CD14-positive monocyte (primary cell): Measurements from ENCODE around the gene DTNBP1. TPM values are rescaled to one million over a fixed set of nuclear protein-coding genes. Genes with fewer than 3 reads are reported as not detected.

Source experiments
- DNase-seq, 3 donors: peaks; one replicate each; pipeline ENCODE4 v3.0.0-alpha.2; 2011 to 2022
- H2AFZ ChIP-seq: 2 replicates; pipeline ENCODE4 v1.6.0; 2012; ENCODE audit warnings: mild to moderate bottlenecking, low read depth, low read length, inconsistent platforms; ENCODE audit not compliant: insufficient read depth, poor library complexity, severe bottlenecking
- H3K27ac ChIP-seq, 2 donors: 1 replicate in 1 of 2; 2 replicates in 1 of 2; pipeline ENCODE4 v1.5.1; 2012 to 2013; ENCODE audit warnings: low read length in 2 of 2, control low read depth in 1 of 2, inconsistent platforms in 1 of 2, low read depth in 1 of 2, mild to moderate bottlenecking in 1 of 2
- H3K27me3 ChIP-seq, 2 donors: one replicate each; pipeline versions ENCODE4 v1.6.0 to v1.6.1; 2011 to 2013; ENCODE audit warnings: low read length in 2 of 2; ENCODE audit not compliant: control insufficient read depth in 2 of 2, insufficient read depth in 2 of 2
- H3K36me3 ChIP-seq, 2 donors: replicated peaks in 1 of 2; 1 replicate in 1 of 2; 2 replicates in 1 of 2; pipeline versions ENCODE4 v1.5.1 to v1.6.1; 2012 to 2013; ENCODE audit warnings: low read length in 2 of 2, control low read depth in 1 of 2, inconsistent platforms in 1 of 2, mild to moderate bottlenecking in 1 of 2; ENCODE audit not compliant: insufficient read depth in 2 of 2, control insufficient read depth in 1 of 2
- H3K4me1 ChIP-seq, 2 donors: 1 replicate in 1 of 2; 2 replicates in 1 of 2; pipeline versions ENCODE4 v1.5.1 to v1.6.1; 2012 to 2013; ENCODE audit warnings: low read length in 2 of 2, control low read depth in 1 of 2, inconsistent platforms in 1 of 2, mild to moderate bottlenecking in 1 of 2, moderate library complexity in 1 of 2; ENCODE audit not compliant: insufficient read depth in 2 of 2, control insufficient read depth in 1 of 2
- H3K4me2 ChIP-seq: replicated peaks from 2 replicates; pipeline ENCODE3; 2012; ENCODE audit warnings: low read length, moderate library complexity, mild to moderate bottlenecking; ENCODE audit not compliant: poor library complexity, severe bottlenecking; ENCODE audit errors: extremely low read depth
- H3K4me3 ChIP-seq, 3 experiments: fragments of 200-600 bp in 1 of 3; sonication (generic) in 1 of 3; replicated peaks in 1 of 3; 1 replicate in 2 of 3; 2 replicates in 1 of 3; pipeline ENCODE4 v1.5.1; 2011 to 2013; ENCODE audit warnings: low read length in 3 of 3, mild to moderate bottlenecking in 3 of 3, control low read depth in 2 of 3, low read depth in 2 of 3, inconsistent platforms in 1 of 3, moderate library complexity in 1 of 3
- H3K79me2 ChIP-seq: 2 replicates; pipeline ENCODE4 v1.6.0; 2012; ENCODE audit warnings: mild to moderate bottlenecking, control low read depth, inconsistent platforms, low read length, moderate library complexity; ENCODE audit not compliant: insufficient read depth
- H3K9ac ChIP-seq: 2 replicates; pipeline ENCODE4 v1.6.0; 2017; ENCODE audit warnings: low read length, mild to moderate bottlenecking; ENCODE audit not compliant: insufficient read depth, poor library complexity, severe bottlenecking
- H3K9me3 ChIP-seq, 2 donors: replicated peaks in 1 of 2; 1 replicate in 1 of 2; 2 replicates in 1 of 2; pipeline versions ENCODE4 v1.5.1 to v1.6.1; 2012 to 2013; ENCODE audit warnings: low read length in 2 of 2, control low read depth in 1 of 2; ENCODE audit not compliant: control insufficient read depth in 1 of 2, insufficient read depth in 1 of 2
- H4K20me1 ChIP-seq: 2 replicates; pipeline ENCODE4 v1.6.0; 2012; ENCODE audit warnings: mild to moderate bottlenecking, low read length, control low read depth, moderate library complexity; ENCODE audit not compliant: insufficient read depth
- H3K27ac Mint-ChIP-seq, 7 donors: one replicate each; pipeline ENCODE4 v1.8.0; 2020; ENCODE audit warnings: mild to moderate bottlenecking in 7 of 7, mixed read lengths in 7 of 7, moderate library complexity in 6 of 7, inconsistent platforms in 2 of 7
- H3K27me3 Mint-ChIP-seq, 3 donors: one replicate each; pipeline ENCODE4 v1.8.0; 2021 to 2022; ENCODE audit warnings: low read depth in 3 of 3, mild to moderate bottlenecking in 3 of 3, mixed read lengths in 3 of 3, moderate library complexity in 3 of 3, inconsistent platforms in 1 of 3
- H3K36me3 Mint-ChIP-seq, 2 donors: one replicate each; pipeline ENCODE4 v1.8.0; 2020; ENCODE audit warnings: mixed read lengths in 2 of 2, inconsistent platforms in 1 of 2, mild to moderate bottlenecking in 1 of 2
- H3K4me1 Mint-ChIP-seq: one replicate; pipeline ENCODE4 v1.8.0; 2020; ENCODE audit warnings: mild to moderate bottlenecking, mixed read lengths
- H3K4me3 Mint-ChIP-seq, 2 donors: one replicate each; pipeline ENCODE4 v1.8.0; 2020; ENCODE audit warnings: mild to moderate bottlenecking in 2 of 2, mixed read lengths in 2 of 2, moderate library complexity in 1 of 2
- H3K9me3 Mint-ChIP-seq, 7 donors: one replicate each; pipeline ENCODE4 v1.8.0; 2020 to 2022; ENCODE audit warnings: mixed read lengths in 7 of 7, mild to moderate bottlenecking in 6 of 7, moderate library complexity in 6 of 7, inconsistent platforms in 2 of 7
- WGBS: methylation state at CpG from one replicate; pipeline ENCODE4 v1.1.5; 2013; ENCODE audit warnings: missing lambda C conversion rate; ENCODE audit not compliant: insufficient coverage; 5-methylcytosine and 5-hydroxymethylcytosine counted together
- intact Hi-C, 2 donors: fragments of 100-400 bp; cut with micrococcal nuclease; formaldehyde crosslinking; loops; one replicate each; pipeline versions ENCODE4 v1.15.0 to v1.15.1; 2023
- polyA plus RNA-seq, 3 donors: library from polyadenylated mRNA; depleted of rRNA in 1 of 3; unstranded in 2 of 3; stranded (reverse) in 1 of 3; fragments of 300-500 nt in 2 of 3; fragments of >200 nt in 1 of 3; fragmentation: Illumina TruSeq in 2 of 3; gene quantifications; 1 replicate in 2 of 3; 2 replicates in 1 of 3; pipeline ENCODE4 v1.2.3, GENCODE V29; 2012 to 2021
- TF ChIP-seq, protein P1 (sequence below): fragments of 200-600 bp; IDR thresholded peaks from one replicate; pipeline ENCODE4 v1.8.0; 2022; ENCODE audit warnings: antibody characterized with exemption, mild to moderate bottlenecking

Gene DTNBP1
- polyA plus RNA-seq, 3 donors = 19.7 to 26.9 (median 20.5) TPM

- no peaks in the 10 kb centered on the region for H3K9me3 ChIP-seq
- no peak overlapping the region for H3K9ac ChIP-seq
- no peak overlapping the region for H2AFZ ChIP-seq
- peaks cover 96% of the 10 kb centered on the region for H4K20me1 ChIP-seq
- H3K4me1 Mint-ChIP-seq = peaks cover 6% of the 10 kb centered on the region
- H3K27me3 Mint-ChIP-seq = peaks cover 0 to 1% (median 0%) of the 10 kb centered on the region in 3 donors
- peak overlapping the region in 1 of 2 donors; percentile 21 for H3K4me3 Mint-ChIP-seq
- H3K27me3 ChIP-seq = no peaks in the 10 kb centered on the region
- peak overlapping the region in 5 of 7 donors; percentile 21 to 89 (median 41) for H3K27ac Mint-ChIP-seq
- H3K4me3 ChIP-seq = no peak overlapping the region
- H3K9me3 Mint-ChIP-seq = peaks cover 0 to 3% (median 0%) of the 10 kb centered on the region in 7 donors
- no peaks in the 10 kb centered on the region for H3K4me1 ChIP-seq
- peak overlapping the region in 1 of 2 donors; percentile 41 for H3K27ac ChIP-seq
- peaks cover 93 to 100% of the 10 kb centered on the region in 2 donors for H3K36me3 Mint-ChIP-seq
- TF ChIP-seq, protein P1, sequence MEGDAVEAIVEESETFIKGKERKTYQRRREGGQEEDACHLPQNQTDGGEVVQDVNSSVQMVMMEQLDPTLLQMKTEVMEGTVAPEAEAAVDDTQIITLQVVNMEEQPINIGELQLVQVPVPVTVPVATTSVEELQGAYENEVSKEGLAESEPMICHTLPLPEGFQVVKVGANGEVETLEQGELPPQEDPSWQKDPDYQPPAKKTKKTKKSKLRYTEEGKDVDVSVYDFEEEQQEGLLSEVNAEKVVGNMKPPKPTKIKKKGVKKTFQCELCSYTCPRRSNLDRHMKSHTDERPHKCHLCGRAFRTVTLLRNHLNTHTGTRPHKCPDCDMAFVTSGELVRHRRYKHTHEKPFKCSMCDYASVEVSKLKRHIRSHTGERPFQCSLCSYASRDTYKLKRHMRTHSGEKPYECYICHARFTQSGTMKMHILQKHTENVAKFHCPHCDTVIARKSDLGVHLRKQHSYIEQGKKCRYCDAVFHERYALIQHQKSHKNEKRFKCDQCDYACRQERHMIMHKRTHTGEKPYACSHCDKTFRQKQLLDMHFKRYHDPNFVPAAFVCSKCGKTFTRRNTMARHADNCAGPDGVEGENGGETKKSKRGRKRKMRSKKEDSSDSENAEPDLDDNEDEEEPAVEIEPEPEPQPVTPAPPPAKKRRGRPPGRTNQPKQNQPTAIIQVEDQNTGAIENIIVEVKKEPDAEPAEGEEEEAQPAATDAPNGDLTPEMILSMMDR = no peak
- DNase-seq = no peak
- WGBS = 47% methylated on average over 15 of the region's 19 CpGs
- peaks cover 97 to 99% of the 10 kb centered on the region in 2 donors for H3K36me3 ChIP-seq
- H3K4me2 ChIP-seq = no peak overlapping the region
- intact Hi-C loops = no loop called here
- peaks cover 66% of the 10 kb centered on the region for H3K79me2 ChIP-seq
Measured at GRCh38 chr6:15501826-15502445, 160.9 kb downstream of the DTNBP1 start.

DNA sequence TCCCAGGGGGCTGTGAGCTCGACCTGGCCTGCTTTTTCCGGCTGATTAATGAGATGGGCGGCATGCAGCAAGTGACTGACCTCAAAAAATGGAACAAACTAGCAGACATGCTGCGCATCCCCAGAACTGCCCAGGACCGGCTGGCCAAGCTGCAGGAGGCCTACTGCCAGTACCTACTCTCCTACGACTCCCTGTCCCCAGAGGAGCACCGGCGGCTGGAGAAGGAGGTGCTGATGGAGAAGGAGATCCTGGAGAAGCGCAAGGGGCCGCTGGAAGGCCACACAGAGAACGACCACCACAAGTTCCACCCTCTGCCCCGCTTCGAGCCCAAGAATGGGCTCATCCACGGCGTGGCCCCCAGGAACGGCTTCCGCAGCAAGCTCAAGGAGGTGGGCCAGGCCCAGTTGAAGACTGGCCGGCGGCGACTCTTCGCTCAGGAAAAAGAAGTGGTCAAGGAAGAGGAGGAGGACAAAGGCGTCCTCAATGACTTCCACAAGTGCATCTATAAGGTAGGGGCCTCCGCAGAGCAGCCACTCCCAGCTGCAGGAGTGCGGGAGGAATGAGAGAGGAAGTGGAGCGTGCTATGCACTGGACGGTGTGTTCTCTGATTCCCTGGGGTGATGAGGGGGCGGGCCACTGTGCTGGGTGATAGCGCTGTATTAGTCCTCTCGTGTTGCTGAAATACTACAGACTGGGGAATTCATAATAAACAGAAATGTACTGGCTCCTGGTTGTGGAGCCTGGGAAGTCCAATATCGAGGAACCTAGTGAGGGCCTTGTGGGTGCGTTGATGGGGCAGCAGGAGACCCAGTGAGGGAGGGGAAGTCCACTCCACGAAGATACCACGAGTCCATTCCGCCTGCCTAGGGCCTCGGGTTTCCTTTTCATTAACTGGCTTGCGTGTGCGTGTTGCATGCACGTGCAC, 161.7 kb downstream of the DTNBP1 start:
- no peak overlapping the region for H2AFZ ChIP-seq
- no peak overlapping the region for H3K4me2 ChIP-seq
- Mint-ChIP-seq H3K9me3 (peaks cover 0 to 3% (median 0%) of the 10 kb centered on the region in 7 donors), H3K36me3 (peaks cover 89 to 100% of the 10 kb centered on the region in 2 donors), H3K4me1 (peaks cover 6% of the 10 kb centered on the region), H3K27ac (peak overlapping the region in 4 of 7 donors; percentile 9 to 68 (median 29)), H3K27me3 (peaks cover 0 to 1% (median 0%) of the 10 kb centered on the region in 3 donors), H3K4me3 (no peak overlapping the region)
- H3K27me3 ChIP-seq = no peaks in the 10 kb centered on the region
- 71% methylated on average over 31 of the region's 38 CpGs for WGBS
- H4K20me1 ChIP-seq = peaks cover 96% of the 10 kb centered on the region
- peaks cover 60% of the 10 kb centered on the region for H3K79me2 ChIP-seq
- H3K9ac ChIP-seq = no peak overlapping the region
- TF ChIP-seq, protein P1 = no peak
- H3K4me3 ChIP-seq = no peak overlapping the region
- H3K9me3 ChIP-seq = no peaks in the 10 kb centered on the region
- DNase-seq = no peak
- peaks cover 97 to 99% of the 10 kb centered on the region in 2 donors for H3K36me3 ChIP-seq
- peak overlapping the region in 1 of 2 donors; percentile 41 for H3K27ac ChIP-seq
- no peaks in the 10 kb centered on the region for H3K4me1 ChIP-seq
- intact Hi-C loops = no loop called here
